ENCODE results near the gene SFN. TPM values are rescaled to one million over a fixed set of nuclear protein-coding genes. Genes with fewer than 3 reads are reported as not detected.

SFN gene
- total and polyA plus RNA-seq, 2 of the 13 experiments (the other 11 are each of a cell fraction or from before 2014, with no cell fraction given) = 4.3 to 5.6 TPM

DNA sequence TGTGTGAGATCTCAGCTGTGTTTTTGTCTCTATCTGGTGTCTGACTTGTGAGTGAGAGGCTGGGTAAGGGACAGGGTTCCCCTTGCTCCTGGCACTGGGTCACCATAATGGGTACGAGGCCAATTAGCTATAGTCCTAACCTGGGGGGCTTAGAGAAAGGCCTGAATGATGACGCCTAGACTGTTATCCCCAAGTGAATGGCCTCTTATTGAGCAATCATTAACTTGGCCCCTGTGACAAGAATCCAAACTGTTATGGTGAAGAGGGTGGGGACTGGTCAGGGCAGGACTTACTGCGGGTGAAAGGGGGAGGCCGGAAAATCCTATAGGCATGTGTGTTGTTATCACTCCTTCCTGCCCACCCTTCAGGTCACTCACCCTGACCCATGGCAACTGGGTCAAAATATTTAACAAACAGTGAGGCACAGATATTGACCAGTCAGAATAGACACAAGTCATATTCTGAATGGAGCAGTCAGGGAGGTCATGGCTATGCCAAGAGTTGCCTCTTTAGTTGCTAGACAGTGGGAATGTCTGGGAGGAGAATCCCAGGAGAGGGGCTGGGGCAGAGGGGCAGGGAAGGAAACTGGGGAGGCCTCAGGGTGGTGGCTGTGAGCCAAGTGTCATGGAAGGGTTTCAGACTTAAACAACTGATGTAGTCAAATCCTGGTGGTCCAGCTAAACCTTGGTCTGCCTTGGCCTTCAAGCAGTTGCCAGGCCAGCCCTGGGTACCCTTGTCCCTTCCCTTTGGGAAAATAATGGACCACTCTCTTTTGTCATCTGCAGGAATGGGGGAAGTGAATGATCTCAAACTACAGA, 47.6 kb downstream of the SFN start (continued):
- TF ChIP-seq, protein P1, sequence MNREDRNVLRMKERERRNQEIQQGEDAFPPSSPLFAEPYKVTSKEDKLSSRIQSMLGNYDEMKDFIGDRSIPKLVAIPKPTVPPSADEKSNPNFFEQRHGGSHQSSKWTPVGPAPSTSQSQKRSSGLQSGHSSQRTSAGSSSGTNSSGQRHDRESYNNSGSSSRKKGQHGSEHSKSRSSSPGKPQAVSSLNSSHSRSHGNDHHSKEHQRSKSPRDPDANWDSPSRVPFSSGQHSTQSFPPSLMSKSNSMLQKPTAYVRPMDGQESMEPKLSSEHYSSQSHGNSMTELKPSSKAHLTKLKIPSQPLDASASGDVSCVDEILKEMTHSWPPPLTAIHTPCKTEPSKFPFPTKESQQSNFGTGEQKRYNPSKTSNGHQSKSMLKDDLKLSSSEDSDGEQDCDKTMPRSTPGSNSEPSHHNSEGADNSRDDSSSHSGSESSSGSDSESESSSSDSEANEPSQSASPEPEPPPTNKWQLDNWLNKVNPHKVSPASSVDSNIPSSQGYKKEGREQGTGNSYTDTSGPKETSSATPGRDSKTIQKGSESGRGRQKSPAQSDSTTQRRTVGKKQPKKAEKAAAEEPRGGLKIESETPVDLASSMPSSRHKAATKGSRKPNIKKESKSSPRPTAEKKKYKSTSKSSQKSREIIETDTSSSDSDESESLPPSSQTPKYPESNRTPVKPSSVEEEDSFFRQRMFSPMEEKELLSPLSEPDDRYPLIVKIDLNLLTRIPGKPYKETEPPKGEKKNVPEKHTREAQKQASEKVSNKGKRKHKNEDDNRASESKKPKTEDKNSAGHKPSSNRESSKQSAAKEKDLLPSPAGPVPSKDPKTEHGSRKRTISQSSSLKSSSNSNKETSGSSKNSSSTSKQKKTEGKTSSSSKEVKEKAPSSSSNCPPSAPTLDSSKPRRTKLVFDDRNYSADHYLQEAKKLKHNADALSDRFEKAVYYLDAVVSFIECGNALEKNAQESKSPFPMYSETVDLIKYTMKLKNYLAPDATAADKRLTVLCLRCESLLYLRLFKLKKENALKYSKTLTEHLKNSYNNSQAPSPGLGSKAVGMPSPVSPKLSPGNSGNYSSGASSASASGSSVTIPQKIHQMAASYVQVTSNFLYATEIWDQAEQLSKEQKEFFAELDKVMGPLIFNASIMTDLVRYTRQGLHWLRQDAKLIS (CRISPR knock-in tag; IDR thresholded peaks at IDR 0.05) = peak; percentile 56; the same call in 1 of the 2 replicates
- TF ChIP-seq PPARG (CRISPR knock-in tag; conservative IDR thresholded peaks at IDR 0.05) (peak; percentile 88), ZNF232 (CRISPR knock-in tag; IDR thresholded peaks at IDR 0.05; ENCODE audit: borderline replicate concordance) (no peak), KDM6A (CRISPR knock-in tag; IDR thresholded peaks at IDR 0.05; ENCODE audit: low read depth) (peak; percentile 59; the same call in 1 of the 2 replicates), PHF8 (CRISPR knock-in tag; IDR thresholded peaks at IDR 0.05) (peak; percentile 45; the same call in 1 of the 2 replicates), SATB2 (CRISPR knock-in tag; IDR thresholded peaks at IDR 0.05) (no peak), MBNL3 (CRISPR knock-in tag; conservative IDR thresholded peaks at IDR 0.05) (no peak), ARHGAP35 (CRISPR knock-in tag; IDR thresholded peaks at IDR 0.05; ENCODE audit: borderline replicate concordance) (no peak), FOXJ3 (CRISPR knock-in tag; IDR thresholded peaks at IDR 0.05; ENCODE audit: borderline replicate concordance) (peak; percentile 94), ZBTB8A (CRISPR knock-in tag; IDR thresholded peaks at IDR 0.05; ENCODE audit: borderline replicate concordance, low read depth) (no peak)
- TF ChIP-seq, protein P2, sequence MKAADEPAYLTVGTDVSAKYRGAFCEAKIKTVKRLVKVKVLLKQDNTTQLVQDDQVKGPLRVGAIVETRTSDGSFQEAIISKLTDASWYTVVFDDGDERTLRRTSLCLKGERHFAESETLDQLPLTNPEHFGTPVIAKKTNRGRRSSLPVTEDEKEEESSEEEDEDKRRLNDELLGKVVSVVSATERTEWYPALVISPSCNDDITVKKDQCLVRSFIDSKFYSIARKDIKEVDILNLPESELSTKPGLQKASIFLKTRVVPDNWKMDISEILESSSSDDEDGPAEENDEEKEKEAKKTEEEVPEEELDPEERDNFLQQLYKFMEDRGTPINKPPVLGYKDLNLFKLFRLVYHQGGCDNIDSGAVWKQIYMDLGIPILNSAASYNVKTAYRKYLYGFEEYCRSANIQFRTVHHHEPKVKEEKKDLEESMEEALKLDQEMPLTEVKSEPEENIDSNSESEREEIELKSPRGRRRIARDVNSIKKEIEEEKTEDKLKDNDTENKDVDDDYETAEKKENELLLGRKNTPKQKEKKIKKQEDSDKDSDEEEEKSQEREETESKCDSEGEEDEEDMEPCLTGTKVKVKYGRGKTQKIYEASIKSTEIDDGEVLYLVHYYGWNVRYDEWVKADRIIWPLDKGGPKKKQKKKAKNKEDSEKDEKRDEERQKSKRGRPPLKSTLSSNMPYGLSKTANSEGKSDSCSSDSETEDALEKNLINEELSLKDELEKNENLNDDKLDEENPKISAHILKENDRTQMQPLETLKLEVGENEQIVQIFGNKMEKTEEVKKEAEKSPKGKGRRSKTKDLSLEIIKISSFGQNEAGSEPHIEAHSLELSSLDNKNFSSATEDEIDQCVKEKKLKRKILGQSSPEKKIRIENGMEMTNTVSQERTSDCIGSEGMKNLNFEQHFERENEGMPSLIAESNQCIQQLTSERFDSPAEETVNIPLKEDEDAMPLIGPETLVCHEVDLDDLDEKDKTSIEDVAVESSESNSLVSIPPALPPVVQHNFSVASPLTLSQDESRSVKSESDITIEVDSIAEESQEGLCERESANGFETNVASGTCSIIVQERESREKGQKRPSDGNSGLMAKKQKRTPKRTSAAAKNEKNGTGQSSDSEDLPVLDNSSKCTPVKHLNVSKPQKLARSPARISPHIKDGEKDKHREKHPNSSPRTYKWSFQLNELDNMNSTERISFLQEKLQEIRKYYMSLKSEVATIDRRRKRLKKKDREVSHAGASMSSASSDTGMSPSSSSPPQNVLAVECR (CRISPR knock-in tag; IDR thresholded peaks at IDR 0.05; ENCODE audit: borderline replicate concordance) = peak; percentile 80; the same call in 1 of the 2 replicates
- TF ChIP-seq, protein P3, sequence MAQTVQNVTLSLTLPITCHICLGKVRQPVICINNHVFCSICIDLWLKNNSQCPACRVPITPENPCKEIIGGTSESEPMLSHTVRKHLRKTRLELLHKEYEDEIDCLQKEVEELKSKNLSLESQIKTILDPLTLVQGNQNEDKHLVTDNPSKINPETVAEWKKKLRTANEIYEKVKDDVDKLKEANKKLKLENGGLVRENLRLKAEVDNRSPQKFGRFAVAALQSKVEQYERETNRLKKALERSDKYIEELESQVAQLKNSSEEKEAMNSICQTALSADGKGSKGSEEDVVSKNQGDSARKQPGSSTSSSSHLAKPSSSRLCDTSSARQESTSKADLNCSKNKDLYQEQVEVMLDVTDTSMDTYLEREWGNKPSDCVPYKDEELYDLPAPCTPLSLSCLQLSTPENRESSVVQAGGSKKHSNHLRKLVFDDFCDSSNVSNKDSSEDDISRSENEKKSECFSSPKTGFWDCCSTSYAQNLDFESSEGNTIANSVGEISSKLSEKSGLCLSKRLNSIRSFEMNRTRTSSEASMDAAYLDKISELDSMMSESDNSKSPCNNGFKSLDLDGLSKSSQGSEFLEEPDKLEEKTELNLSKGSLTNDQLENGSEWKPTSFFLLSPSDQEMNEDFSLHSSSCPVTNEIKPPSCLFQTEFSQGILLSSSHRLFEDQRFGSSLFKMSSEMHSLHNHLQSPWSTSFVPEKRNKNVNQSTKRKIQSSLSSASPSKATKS (CRISPR knock-in tag; IDR thresholded peaks at IDR 0.05) = 0 out of 2 replicates have a peak, but pooled peaks have one; percentile 38
- TF ChIP-seq, protein P4, sequence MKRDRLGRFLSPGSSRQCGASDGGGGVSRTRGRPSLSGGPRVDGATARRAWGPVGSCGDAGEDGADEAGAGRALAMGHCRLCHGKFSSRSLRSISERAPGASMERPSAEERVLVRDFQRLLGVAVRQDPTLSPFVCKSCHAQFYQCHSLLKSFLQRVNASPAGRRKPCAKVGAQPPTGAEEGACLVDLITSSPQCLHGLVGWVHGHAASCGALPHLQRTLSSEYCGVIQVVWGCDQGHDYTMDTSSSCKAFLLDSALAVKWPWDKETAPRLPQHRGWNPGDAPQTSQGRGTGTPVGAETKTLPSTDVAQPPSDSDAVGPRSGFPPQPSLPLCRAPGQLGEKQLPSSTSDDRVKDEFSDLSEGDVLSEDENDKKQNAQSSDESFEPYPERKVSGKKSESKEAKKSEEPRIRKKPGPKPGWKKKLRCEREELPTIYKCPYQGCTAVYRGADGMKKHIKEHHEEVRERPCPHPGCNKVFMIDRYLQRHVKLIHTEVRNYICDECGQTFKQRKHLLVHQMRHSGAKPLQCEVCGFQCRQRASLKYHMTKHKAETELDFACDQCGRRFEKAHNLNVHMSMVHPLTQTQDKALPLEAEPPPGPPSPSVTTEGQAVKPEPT (CRISPR knock-in tag; IDR thresholded peaks at IDR 0.05; ENCODE audit: low read depth) = no peak

Measured in HepG2 (cell line).